B cell (primary cell): ENCODE results near the gene ROBO2. TPM values are rescaled to one million over a fixed set of nuclear protein-coding genes. Genes with fewer than 3 reads are reported as not detected.

Source experiments
- ATAC-seq: fragments of 200-7000 bp; cut with Tn5 transposase; one replicate; pipeline ENCODE4 v1.10.0; 2021; ENCODE audit warnings: low read depth, mild to moderate bottlenecking, moderate number of reproducible peaks, moderate library complexity
- CTCF ChIA-PET: fragments of 350-600 bp; sonication (Branson Sonifier 250); formaldehyde crosslinking; loops from one replicate; lab custom pipeline; 2021; ENCODE audit warnings: antibody characterized with exemption, inconsistent platforms; lab: Charles Lee
- POLR2A ChIA-PET: fragments of 350-600 bp; sonication (Branson Sonifier 250); formaldehyde crosslinking; loops from one replicate; lab custom pipeline; 2021; ENCODE audit warnings: antibody characterized with exemption; lab: Charles Lee
- DNase-seq: peaks from one replicate; pipeline ENCODE4 v3.0.0; 2013
- H2AFZ ChIP-seq: 2 replicates; pipeline ENCODE4 v1.6.1; 2012; ENCODE audit warnings: mild to moderate bottlenecking, low read depth, low read length; ENCODE audit not compliant: insufficient read depth, poor library complexity, severe bottlenecking
- H3K27ac ChIP-seq, 2 donors: 1 replicate in 1 of 2; 2 replicates in 1 of 2; pipeline ENCODE4 v1.5.1; 2012 to 2013; ENCODE audit warnings: low read length in 2 of 2, mild to moderate bottlenecking in 2 of 2, moderate library complexity in 1 of 2
- H3K27me3 ChIP-seq, 4 experiments: fragments of 200-600 bp in 1 of 4; sonication (generic) in 1 of 4; replicated peaks in 1 of 4; 1 replicate in 2 of 4; 2 replicates in 2 of 4; pipeline versions ENCODE4 v1.6.1 to v1.7.0; 2013 to 2016; ENCODE audit warnings: low read length in 3 of 4, mild to moderate bottlenecking in 2 of 4, mixed read lengths in 1 of 4, moderate library complexity in 1 of 4; ENCODE audit not compliant: insufficient read depth in 4 of 4, control insufficient read depth in 3 of 4; ENCODE audit errors: control extremely low read depth in 1 of 4
- H3K36me3 ChIP-seq, 2 experiments: replicated peaks in 1 of 2; 1 replicate in 1 of 2; 2 replicates in 1 of 2; pipeline versions ENCODE4 v1.6.1 to v1.7.1; 2013; ENCODE audit warnings: low read length in 1 of 2; ENCODE audit not compliant: insufficient read depth in 2 of 2, control insufficient read depth in 1 of 2; ENCODE audit errors: control extremely low read depth in 1 of 2, extremely low read depth in 1 of 2
- H3K4me1 ChIP-seq, 2 donors: fragments of 200-600 bp in 1 of 2; sonication (generic) in 1 of 2; 1 replicate in 1 of 2; 2 replicates in 1 of 2; pipeline versions ENCODE4 v1.5.1 to v1.6.1; 2013 to 2017; ENCODE audit warnings: low read length in 2 of 2; ENCODE audit not compliant: control insufficient read depth in 2 of 2, insufficient read depth in 2 of 2
- H3K4me2 ChIP-seq: replicated peaks from 2 replicates; pipeline ENCODE3; 2012; ENCODE audit warnings: mild to moderate bottlenecking, low read depth, low read length; ENCODE audit not compliant: poor library complexity, severe bottlenecking
- H3K4me3 ChIP-seq, 5 experiments: fragments of 200-600 bp in 1 of 5; sonication (generic) in 1 of 5; 1 replicate in 3 of 5; 2 replicates in 2 of 5; pipeline versions ENCODE4 v1.5.1 to v1.7.0; 2011 to 2016; ENCODE audit warnings: low read length in 4 of 5, mild to moderate bottlenecking in 4 of 5, low read depth in 2 of 5, control low read depth in 1 of 5, moderate library complexity in 1 of 5; ENCODE audit not compliant: insufficient read depth in 1 of 5; ENCODE audit errors: control extremely low read depth in 1 of 5, extremely low read depth in 1 of 5
- H3K79me2 ChIP-seq: fragments of 200-600 bp; sonication (generic); one replicate; pipeline ENCODE4 v1.6.0; 2016; ENCODE audit warnings: low read length; ENCODE audit not compliant: control insufficient read depth, insufficient read depth
- H3K9ac ChIP-seq: fragments of 200-600 bp; sonication (generic); 2 replicates; pipeline ENCODE4 v1.6.1; 2017; ENCODE audit warnings: mild to moderate bottlenecking, low read length, moderate library complexity
- H3K9me3 ChIP-seq, 3 donors: one replicate each; pipeline versions ENCODE4 v1.6.1 to v1.7.1; 2013; ENCODE audit warnings: low read length in 2 of 3; ENCODE audit not compliant: control insufficient read depth in 2 of 3, insufficient read depth in 1 of 3; ENCODE audit errors: control extremely low read depth in 1 of 3
- H4K20me1 ChIP-seq: 2 replicates; pipeline ENCODE4 v1.6.0; 2012; ENCODE audit warnings: mild to moderate bottlenecking, low read length; ENCODE audit not compliant: insufficient read depth, control insufficient read depth, poor library complexity, severe bottlenecking
- H3K27ac Mint-ChIP-seq: one replicate; pipeline ENCODE4 v1.8.0; 2021; ENCODE audit warnings: mixed read lengths
- H3K27me3 Mint-ChIP-seq: one replicate; pipeline ENCODE4 v1.8.0; 2021; ENCODE audit warnings: mixed read lengths
- H3K4me1 Mint-ChIP-seq: one replicate; pipeline ENCODE4 v1.8.0; 2021; ENCODE audit warnings: mixed read lengths
- H3K4me3 Mint-ChIP-seq: one replicate; pipeline ENCODE4 v1.8.0; 2021; ENCODE audit warnings: mixed read lengths
- H3K9me3 Mint-ChIP-seq: one replicate; pipeline ENCODE4 v1.8.0; 2022; ENCODE audit warnings: mixed read lengths; ENCODE audit not compliant: insufficient read depth
- CTCF ChIP-seq: fragments of 200-600 bp; IDR thresholded peaks from one replicate; pipeline ENCODE4 v1.8.0; 2022; ENCODE audit warnings: antibody characterized with exemption, mild to moderate bottlenecking
- EZH2 ChIP-seq: IDR thresholded peaks from 2 replicates; pipeline ENCODE4 v1.6.1; 2012; ENCODE audit warnings: borderline replicate concordance, low read depth, mild to moderate bottlenecking, moderate library complexity, low read length; ENCODE audit not compliant: insufficient read depth, poor library complexity, severe bottlenecking
- WGBS: methylation state at CpG from one replicate; pipeline ENCODE4 v1.1.5; 2013; ENCODE audit warnings: missing lambda C conversion rate; ENCODE audit not compliant: insufficient coverage; 5-methylcytosine and 5-hydroxymethylcytosine counted together
- intact Hi-C: fragments of 100-400 bp; cut with micrococcal nuclease; formaldehyde crosslinking; loops from one replicate; pipeline ENCODE4 v1.10.0; 2022
- polyA plus RNA-seq: library from polyadenylated mRNA; depleted of rRNA; stranded (reverse); fragments of >200 nt; gene quantifications from 2 replicates; pipeline ENCODE4 v1.2.3, GENCODE V29; 2012
- total RNA-seq, 2 donors: library from RNA; stranded (reverse); fragments of 120-200 nt in 1 of 2; gene quantifications; 1 replicate in 1 of 2; 2 replicates in 1 of 2; pipeline versions ENCODE4 v1.2.3 to v1.2.4, GENCODE V29; 2013 to 2022

ROBO2 gene
- total and polyA plus RNA-seq, 2 donors (not counting 1 experiment from before 2014, with no cell fraction given) = not detected

- Histone ChIP-seq H3K4me2 (no peak overlapping the region), H2AFZ (no peak overlapping the region), H3K9me3 (peaks cover 0 to 5% (median 0%) of the 10 kb centered on the region in 3 donors), H3K36me3 (no peaks in the 10 kb centered on the region), H3K4me3 (no peak overlapping the region), H3K27me3 (no peaks in the 10 kb centered on the region), H3K27ac (no peak overlapping the region), H3K79me2 (no peaks in the 10 kb centered on the region), H3K4me1 (no peaks in the 10 kb centered on the region), H4K20me1 (no peaks in the 10 kb centered on the region), H3K9ac (no peak overlapping the region)
- no peak for TF ChIP-seq EZH2
- no peak for TF ChIP-seq CTCF
- ChIA-PET CTCF (no interaction called here), POLR2A (no interaction called here)
- Mint-ChIP-seq H3K4me3 (no peak overlapping the region), H3K27me3 (no peaks in the 10 kb centered on the region), H3K27ac (no peak overlapping the region), H3K9me3 (peaks cover 10% of the 10 kb centered on the region), H3K4me1 (no peaks in the 10 kb centered on the region)
- WGBS = 80% methylated on average over 1 of the region's 8 CpGs
- ATAC-seq = no peak
- intact Hi-C loops = no loop called here
- no peak for DNase-seq
These were observed 428.1 kb downstream of the ROBO2 start for GRCh38 chr3:77467702-77468625.

- DNase-seq (no peak), ATAC-seq (no peak)
- Mint-ChIP-seq H3K9me3 (peaks cover 11% of the 10 kb centered on the region), H3K4me1 (no peaks in the 10 kb centered on the region), H3K4me3 (no peak overlapping the region), H3K27ac (no peak overlapping the region), H3K27me3 (no peaks in the 10 kb centered on the region)
- TF ChIP-seq EZH2 (no peak), CTCF (no peak)
- intact Hi-C loops = no loop called here
- Histone ChIP-seq H2AFZ (no peak overlapping the region), H3K36me3 (no peaks in the 10 kb centered on the region), H3K4me1 (no peaks in the 10 kb centered on the region), H4K20me1 (no peaks in the 10 kb centered on the region), H3K9ac (no peak overlapping the region), H3K4me2 (no peak overlapping the region), H3K27ac (no peak overlapping the region), H3K4me3 (no peak overlapping the region), H3K79me2 (no peaks in the 10 kb centered on the region), H3K27me3 (no peaks in the 10 kb centered on the region), H3K9me3 (peaks cover 0 to 11% (median 0%) of the 10 kb centered on the region in 3 donors)
- POLR2A ChIA-PET = no interaction called here
- CTCF ChIA-PET = no interaction called here
- WGBS = 100% methylated on average over 1 of the region's 3 CpGs
These were observed 428.7 kb downstream of the ROBO2 start for GRCh38 chr3:77468626-77469020.
